ENCODE data around the gene TMSB4X.

GRCh38 chrX:12929701-12930100 is 45.2 kb upstream of the TMSB4X start:
- TF ChIP-seq CTCF (IDR thresholded peaks at IDR 0.05; ENCODE audit: extremely low read depth in 1 of 2, insufficient read depth in 1 of 2, low read depth in 1 of 2, low read length in 2 of 2), result no peak
- TF ChIP-seq POLR2AphosphoS5 (IDR thresholded peaks at IDR 0.05; ENCODE audit: insufficient read depth, low read depth, low read length), result no peak
- TF ChIP-seq MYC (IDR thresholded peaks at IDR 0.05; ENCODE audit: low read depth, low read length), result no peak

Measured in endothelial cell of umbilical vein (primary cell).